ENCODE results near the gene AFF3.

Gene AFF3

GRCh38 chr2:99860720-99861375 is 281.5 kb downstream of the AFF3 start:
- no peak for DNase-seq (ENCODE audit: low read depth in 2 of 2)

GRCh38 chr2:99858951-99859596 is 283.3 kb downstream of the AFF3 start:
- no peak for DNase-seq (ENCODE audit: low read depth in 2 of 2)

GRCh38 chr2:99857867-99858444 is 284.4 kb downstream of the AFF3 start:
- no peak for DNase-seq (ENCODE audit: low read depth in 2 of 2)

GRCh38 chr2:99857372-99857771 is 285.0 kb downstream of the AFF3 start:
- DNase-seq (ENCODE audit: low read depth in 2 of 2) = no peak

- no peak for DNase-seq (ENCODE audit: low read depth in 2 of 2)
Observed at GRCh38 chr2:99856119-99856518, 286.3 kb downstream of the AFF3 start.

- no peak for DNase-seq (ENCODE audit: low read depth in 2 of 2)
Observed at GRCh38 chr2:99854236-99854852, 288.0 kb downstream of the AFF3 start.

GRCh38 chr2:99852956-99853355 is 289.4 kb downstream of the AFF3 start:
- DNase-seq (ENCODE audit: low read depth in 2 of 2) = no peak

- DNase-seq (ENCODE audit: low read depth in 2 of 2) = no peak
Observed at GRCh38 chr2:99852376-99852934, 289.9 kb downstream of the AFF3 start.

- no peak for DNase-seq (ENCODE audit: low read depth in 2 of 2)
Observed at GRCh38 chr2:99851811-99852210, 290.6 kb downstream of the AFF3 start.

GRCh38 chr2:99851089-99851488 is 291.3 kb downstream of the AFF3 start:
- no peak for DNase-seq (ENCODE audit: low read depth in 2 of 2)

GRCh38 chr2:99850084-99850710 is 292.2 kb downstream of the AFF3 start:
- no peak for DNase-seq (ENCODE audit: low read depth in 2 of 2)

- no peak for DNase-seq (ENCODE audit: low read depth in 2 of 2)
Observed at GRCh38 chr2:99846462-99847107, 295.8 kb downstream of the AFF3 start.

- no peak for DNase-seq (ENCODE audit: low read depth in 2 of 2)
Observed at GRCh38 chr2:99845296-99845695, 297.1 kb downstream of the AFF3 start.

GRCh38 chr2:99842451-99842850 is 299.9 kb downstream of the AFF3 start:
- DNase-seq (ENCODE audit: low read depth in 2 of 2) = no peak

GRCh38 chr2:99841749-99842148 is 300.6 kb downstream of the AFF3 start:
- no peak for DNase-seq (ENCODE audit: low read depth in 2 of 2)

GRCh38 chr2:99840831-99841230 is 301.6 kb downstream of the AFF3 start:
- no peak for DNase-seq (ENCODE audit: low read depth in 2 of 2)

GRCh38 chr2:99836690-99837605 is 305.4 kb downstream of the AFF3 start:
- DNase-seq (ENCODE audit: low read depth in 2 of 2) = no peak

- no peak for DNase-seq (ENCODE audit: low read depth in 2 of 2)
Observed at GRCh38 chr2:99834426-99834825, 308.0 kb downstream of the AFF3 start.

- no peak for DNase-seq (ENCODE audit: low read depth in 2 of 2)
Observed at GRCh38 chr2:99833586-99834201, 308.7 kb downstream of the AFF3 start.

- no peak for DNase-seq (ENCODE audit: low read depth in 2 of 2)
Observed at GRCh38 chr2:99832926-99833325, 309.5 kb downstream of the AFF3 start.
